ENCODE measurements around the gene B3GAT3.
"Not testable (repeated sequence)": the region's sequence is repeated elsewhere in the genome, so short reads cannot be mapped to it uniquely, and the experiment has no call there.

B3GAT3 gene

DNA sequence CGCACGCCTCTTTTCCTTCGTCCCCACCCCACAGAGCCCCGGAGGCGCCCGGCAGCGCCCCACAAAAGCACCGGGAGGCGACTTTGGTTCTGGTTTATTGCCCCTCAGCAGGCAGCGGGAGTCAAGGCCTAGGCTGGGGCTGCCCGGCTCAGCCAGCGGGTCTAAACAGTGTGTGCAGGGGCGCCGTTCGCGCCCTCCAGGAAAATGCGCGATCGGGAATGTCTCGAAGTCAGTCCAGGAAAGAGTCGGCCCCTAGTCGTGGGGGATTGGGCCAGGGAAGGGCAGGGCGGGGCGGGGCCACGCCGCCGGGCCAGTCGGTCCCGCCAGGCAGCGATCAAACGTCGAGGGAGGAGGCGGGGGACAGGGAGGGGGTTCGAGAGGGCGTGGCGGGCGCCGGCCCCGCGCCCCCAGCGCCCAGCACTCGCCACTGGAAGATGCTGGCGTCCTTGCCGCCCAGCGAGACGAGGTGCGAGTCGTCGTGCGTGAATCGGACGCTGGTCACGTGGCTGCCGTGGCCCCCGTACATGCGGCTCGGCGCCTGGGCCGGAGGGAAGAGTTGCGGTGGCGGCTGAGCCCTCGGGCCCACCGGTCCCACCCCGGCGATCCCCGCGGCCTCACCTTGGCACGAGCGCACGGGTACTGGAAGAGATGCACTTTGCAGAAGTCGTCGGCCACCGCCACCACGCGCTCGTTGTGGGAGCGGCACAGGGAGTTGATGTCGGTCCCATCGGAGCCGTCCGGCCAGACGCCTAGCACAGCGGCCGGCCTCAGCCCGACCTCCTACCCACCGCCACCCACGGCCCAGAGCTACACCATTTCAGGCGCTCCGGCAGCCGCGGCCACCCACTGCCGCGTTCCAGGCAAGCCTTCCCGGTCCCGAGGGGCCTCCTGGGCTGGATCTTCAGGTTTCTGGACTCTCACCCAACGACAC lies 19.4 kb downstream of the B3GAT3 start:
- peak; percentile 33 for DNase-seq

DNA sequence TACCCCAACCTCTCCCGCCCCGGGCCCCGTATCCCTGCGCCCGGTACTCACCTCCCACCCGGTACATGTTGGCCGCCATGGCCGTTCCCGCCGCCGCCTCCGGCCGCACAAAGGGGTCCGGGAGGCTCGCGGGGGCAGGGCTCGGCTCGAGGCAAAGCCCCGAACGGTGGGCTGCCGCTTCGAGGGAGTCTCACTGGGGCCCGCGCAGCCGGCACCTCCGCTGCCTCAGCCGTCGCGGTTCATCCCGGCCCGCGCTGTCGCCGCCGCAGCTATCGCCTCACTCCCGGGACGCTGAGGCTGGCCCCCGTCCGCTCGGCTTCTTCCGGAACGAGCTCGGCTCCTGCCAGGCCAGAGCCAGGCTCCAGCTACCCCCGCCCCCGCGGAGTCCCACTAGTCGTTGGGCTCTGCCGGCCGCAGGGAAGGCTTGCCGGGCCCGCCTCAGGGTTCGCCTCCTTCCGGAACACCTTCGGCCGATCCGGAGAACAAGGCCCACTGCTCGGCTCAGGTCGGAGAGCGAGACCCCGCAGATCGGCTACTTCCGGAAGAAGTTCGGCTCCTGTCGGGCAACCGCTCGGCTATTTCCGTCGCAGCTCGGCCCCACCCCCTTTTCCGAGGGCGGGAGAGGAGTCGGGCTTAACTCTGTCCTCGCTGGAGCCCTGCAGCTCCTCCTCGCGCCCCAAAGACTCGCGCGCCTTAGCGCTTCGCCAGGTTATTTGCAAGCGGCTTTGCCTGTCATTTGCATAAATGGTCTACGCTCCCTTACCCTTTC lies 20.2 kb downstream of the B3GAT3 start, which contains the start of gene MTA2:
MTA2 (minus strand) TSS at position 494 of the 769 bp plus-strand sequence; CDS start at position 79, 415 bp downstream.
- DNase-seq = peak; percentile 100

DNA sequence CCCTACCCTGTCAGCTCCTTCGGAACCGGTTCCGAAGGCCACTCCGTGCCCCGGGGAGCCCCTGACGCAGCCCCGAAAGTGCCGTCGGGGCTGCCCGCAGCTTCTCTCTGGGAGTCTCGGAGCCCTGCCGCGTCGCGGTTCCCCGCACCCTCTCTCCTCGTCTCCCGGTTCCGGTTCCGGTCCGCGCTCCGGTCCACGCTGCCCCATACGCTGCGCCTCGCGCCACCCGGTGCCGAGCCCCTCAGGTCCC lies 20.7 kb downstream of the B3GAT3 start:
- DNase-seq = peak; percentile 64

DNA sequence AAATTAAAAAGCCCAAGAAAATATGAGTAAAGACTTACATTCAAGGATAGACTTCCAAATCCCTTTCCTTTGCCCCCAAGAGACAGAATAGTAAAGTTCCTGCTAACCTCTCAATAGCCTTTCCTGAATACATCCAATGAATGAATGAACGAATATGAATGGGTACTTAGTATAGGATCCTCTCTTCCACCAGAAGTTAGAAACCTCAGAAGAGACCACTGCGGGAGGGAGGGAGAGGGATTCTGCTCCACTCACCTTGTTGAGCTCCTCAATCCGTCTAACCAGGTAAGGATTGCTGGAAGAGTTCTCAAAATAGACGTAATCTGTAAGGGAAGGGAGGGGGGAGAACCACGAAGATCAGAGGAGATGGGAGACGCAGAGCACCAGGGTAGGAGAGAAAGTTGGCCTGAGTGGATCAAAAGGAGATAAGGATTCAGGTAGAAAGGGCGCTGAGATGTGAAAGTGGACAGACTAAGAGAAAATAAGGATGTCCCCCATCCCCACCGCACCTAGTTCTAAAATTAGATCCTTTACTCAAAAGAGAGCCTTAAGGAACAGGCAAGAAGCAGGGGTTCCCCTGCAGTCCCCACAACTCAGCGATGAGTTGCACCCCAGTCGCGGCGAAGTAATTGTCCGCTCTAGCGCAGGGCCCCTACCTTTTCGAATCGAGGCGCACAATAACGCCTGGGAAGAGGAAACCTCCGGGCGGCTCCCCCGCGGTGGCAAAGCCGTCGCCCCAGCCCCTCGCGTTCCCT lies 21.2 kb downstream of the B3GAT3 start:
- no peak for DNase-seq

DNA sequence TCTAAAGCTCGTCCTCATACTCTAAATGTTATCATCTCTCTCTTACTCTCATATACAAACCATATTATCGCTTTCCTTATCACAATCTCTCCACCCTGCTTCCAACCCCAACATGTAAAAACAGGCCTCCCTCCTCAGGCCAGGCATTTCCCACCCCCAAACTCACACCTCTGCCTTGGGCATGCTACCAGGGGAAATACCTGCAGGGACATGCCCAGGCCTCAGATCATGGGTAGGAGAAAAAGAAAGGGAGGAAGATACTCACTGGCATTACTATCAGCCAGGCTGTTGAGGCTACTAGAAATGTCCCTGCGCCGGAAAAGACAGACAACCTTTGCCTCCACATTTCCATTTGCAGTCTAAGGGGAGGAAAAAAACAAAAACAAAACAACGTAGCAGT lies 21.9 kb downstream of the B3GAT3 start:
- no peak for DNase-seq

DNA sequence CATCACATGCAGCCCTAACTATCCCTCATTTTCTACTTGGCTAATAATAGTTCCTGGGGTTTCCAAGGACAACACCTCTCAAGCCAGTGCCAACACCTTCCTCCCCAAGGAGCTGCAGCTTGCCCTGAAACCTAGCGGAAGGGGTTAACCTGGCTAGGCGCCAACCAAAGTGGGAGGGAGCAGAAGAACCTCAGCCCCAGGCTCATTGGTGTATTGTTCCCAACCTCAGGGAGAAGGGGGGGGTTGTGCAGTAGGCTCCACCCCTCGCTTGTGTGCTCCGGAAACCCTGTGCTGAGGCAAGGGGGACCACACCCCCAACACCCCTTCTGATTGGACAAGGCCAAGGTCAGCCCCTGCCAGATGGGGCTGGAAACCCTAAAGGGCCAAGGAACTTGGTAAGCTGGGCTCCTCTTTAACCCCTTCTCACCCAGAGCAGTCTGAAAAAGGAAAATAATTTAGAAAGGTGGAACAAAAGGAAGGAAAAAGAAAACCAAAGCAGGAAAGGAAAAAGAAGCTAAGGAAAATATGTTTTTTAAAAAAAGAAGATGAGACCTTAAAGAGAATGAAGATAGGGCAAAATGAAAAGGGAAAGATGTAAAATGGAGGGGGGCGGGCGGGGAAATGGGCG lies 22.6 kb downstream of the B3GAT3 start:
- peak; percentile 96 for DNase-seq

DNA sequence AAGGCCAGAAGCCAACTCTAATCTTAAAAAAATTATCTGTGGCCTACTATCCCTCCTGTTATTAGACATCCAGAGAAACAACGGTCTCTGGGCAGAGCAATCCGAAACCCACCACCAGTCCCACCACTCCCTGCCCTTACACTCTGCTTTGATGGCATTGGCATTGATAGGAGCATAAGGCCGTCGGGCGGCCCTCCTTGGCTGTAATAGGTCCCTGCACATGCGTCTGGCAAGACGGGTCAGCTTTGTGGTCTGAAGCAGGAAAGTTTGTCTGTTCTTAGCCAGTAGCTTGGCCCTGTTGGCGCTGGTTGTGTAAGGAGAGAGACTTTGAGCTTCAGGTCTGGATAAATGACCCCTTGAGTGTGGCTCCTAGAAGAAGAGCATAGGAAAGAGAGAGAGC lies 26.7 kb downstream of the B3GAT3 start:
- DNase-seq = no peak

DNA sequence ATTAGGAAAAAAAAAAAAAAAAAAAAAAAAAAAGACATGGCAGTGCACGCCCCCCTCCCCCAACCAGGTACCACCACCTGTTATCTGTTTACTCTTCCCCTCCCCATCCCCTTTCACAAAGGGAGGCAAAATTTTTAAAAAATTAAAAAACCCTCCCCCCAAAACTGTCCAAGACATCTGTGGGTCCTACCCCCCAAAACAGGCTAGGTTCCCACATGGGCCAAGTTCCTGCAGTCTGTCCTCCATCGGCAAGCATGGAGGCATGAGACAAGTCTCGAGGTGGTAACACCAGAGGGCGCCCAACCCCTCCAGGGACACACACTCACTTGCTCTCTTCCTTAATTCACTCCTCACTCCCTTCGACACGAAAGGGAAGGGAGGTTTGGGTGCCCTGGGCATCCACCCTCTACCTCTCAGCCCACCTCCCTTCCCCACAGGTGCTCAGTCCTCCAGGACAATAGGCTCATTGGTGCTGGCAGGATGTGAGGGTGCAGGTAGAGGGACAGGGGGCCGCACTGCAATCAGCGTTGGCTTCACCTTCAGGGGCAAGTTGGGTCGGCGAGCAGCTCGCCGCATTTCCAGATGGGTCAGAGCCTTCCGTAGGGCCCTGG lies 28.2 kb downstream of the B3GAT3 start:
- peak; percentile 81 for DNase-seq

DNA sequence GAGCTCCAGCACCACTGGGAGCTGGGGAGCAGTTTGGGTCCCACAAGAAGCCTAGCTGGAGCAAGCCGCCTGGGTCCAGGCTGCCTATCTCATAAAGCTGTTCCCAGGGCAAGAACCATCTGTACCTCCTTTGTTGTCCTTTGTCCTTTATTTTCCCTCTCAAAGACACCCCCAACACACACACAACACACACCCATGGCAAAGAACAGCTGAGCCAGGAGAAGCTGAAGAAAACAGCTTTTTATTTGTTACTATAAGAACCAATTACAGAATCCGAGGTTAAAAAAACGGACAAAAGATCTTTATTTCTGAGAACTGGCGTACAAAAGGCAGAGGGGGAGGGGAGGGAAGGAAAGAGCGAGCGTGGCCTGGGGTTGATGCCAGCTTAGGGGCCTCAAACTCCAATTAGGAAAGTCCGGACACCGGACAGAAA lies 28.8 kb downstream of the B3GAT3 start:
- DNase-seq = no peak

DNA sequence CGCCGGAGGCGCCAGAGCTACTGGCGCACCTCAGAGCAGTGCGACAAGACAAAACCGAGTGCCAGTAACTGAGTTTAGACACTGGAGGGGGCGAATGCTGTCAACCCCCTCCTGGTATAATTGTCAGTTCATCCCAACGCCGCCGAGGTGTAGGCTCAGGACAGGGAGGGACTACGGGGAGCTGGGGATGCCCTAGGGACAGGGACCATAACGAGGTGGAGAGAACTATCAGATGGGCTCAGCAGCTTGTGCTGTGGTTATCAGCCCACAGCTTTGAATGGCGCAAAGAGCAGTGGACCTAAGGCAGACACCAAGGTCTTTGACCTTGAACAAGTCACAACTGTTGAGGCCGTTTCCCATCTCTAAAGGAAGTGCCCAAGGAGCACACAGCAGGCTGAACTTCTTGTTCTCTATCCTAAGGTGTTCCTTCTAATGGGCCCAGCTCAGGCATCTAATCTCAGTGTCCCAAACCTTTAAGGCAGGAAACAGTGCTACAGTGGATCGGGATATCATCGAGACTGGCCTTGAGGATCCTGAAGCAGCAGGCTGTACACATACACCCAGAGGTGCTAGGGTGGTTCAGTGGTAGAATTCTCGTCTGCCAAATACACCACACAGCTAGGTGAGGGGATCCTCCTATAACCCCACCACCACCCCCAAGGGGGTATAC lies 29.5 kb downstream of the B3GAT3 start:
- DNase-seq = no peak

DNA sequence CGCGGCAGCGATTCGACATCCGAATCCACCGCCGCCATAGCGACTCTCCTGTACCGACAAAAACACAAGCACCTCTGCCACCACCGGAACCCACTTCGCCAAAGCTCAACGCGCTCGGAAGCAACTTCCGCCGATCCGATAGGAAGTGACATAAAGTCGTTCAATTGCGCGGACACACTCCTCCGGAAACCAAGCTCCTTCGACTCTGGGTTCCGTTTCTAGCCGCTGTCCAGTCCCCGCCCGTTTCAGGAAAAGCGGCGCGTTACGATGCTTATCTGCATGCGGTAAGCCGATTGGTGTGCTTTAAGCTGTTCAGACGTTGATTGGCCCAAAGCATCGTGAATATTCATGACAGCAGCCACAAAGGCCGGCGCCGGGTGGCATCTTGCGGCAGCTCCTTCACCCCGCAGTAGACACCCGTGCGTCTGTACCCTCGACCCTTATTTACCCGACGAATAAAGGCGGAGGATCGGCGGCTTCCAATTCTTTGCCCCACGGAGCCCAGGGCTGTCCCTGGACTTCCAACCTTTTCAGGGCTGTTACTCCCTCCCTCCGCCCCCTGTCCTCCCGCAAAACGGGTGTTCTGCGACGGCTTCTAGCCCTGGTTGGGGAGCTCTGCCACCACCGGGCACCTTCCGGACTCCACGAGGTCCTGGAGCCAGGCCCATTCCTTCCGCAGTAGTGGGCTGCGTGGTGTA lies 30.2 kb downstream of the B3GAT3 start, which contains the start of gene TUT1:
TUT1 (minus strand) TSS at position 76 of the 698 bp plus-strand sequence; CDS start at position 38, 38 bp downstream.
- peak; percentile 97 for DNase-seq

DNA sequence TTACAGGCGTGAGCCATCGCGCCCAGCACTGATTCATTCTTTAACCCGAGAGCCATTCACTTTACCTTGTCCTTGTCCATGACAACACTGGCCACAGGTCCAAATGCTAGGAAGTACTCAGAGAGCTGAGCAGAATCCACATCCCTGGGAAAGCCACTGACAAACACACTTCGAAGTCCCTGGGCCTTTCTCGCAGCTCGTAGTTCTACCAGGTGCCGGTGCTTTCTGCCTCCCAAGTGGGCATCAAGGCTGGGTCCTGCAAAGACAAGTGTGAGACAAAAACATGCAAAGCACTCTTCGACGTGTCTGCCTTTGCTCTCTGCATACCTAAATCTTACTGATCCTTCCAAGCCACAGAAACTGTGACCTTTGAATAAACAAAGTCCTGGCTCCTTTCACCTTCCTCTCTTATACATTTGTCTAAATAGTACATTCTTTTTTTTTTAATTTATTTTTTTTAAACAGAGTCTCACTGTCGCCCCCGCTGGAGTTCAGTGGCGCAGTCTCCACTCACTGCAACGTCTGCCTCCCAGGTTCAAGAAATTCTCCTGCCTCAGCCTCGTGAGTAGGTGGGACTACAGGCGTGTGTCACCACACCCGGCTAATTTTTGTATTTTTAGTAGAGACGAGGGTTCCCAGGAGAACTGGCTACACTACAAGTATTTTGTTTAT lies 32.7 kb downstream of the B3GAT3 start:
- DNase-seq = peak; percentile 40

DNA sequence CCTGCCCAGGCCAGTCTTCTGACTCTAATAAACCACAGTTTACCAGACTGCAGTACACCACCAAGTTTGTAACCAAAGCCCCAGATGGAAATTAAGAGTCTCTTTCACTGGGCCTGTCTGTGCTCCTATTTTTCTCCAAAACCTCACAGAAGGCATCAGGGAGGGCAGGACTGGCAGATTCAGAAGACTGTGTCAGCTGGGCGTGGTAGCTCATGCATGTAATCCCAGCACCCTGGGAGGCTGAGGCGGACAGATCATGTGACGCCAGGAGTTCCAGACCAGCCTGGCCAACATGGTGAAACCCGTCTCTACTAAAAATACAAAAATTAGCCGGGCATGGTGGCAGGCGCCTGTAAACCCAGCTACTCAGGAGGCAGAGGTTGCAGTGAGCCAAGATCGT lies 36.4 kb downstream of the B3GAT3 start:
- not testable (repeated sequence) for DNase-seq

DNA sequence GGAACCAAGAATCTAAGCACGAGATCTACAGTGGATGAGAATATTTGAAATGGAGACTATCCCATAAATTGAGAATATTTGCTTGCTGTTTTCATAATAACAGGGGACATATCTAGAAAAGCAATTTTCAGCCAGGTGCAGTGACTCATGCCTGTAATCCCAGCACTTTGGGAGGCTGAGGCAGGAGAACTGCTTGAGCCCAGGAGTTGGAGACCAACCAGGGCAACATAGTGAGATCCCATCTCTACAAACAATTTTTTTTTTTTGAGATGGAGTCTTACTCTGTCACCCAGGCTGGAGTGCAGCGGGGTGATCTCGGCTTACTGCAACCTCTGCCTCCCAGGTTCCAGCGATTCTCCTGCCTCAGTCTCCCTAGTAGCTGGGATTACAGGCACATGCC lies 40.1 kb downstream of the B3GAT3 start:
- not testable (repeated sequence) for DNase-seq

DNA sequence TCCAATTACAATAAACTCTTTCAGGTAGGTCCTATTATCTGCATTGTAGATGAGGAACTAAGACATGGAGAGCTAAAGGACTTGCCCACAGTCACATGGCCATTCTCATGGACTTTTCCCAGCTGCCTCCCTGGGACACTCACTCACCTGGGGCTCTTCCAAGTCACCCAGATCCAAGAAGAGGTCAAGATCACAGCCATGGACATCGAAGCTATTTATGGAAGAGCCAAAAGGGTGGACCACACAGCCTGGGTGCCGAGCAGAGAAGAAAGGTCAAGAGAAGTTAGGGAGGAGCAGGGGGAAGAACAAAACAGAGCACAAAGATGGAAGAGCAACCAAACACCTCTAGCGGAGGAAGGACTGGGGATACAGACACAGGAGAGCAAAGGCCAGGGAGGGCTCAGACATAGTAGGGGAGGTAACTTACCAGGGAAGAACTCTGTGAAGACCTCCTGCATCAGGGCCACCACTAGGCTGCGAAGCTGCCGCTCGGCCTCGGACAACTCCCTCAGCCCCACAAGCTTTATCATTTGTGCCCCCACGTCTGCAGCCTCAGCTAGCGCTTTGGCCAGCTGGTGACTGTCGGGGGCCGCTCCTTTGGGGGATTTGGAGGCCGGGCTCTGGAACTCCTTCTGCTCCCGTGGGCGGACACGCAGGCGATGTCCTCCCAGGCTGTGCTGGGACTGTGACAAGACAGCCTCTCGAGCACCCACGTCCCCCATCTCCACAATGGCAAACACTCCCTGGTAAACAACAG lies 40.6 kb downstream of the B3GAT3 start:
- no peak for DNase-seq

DNA sequence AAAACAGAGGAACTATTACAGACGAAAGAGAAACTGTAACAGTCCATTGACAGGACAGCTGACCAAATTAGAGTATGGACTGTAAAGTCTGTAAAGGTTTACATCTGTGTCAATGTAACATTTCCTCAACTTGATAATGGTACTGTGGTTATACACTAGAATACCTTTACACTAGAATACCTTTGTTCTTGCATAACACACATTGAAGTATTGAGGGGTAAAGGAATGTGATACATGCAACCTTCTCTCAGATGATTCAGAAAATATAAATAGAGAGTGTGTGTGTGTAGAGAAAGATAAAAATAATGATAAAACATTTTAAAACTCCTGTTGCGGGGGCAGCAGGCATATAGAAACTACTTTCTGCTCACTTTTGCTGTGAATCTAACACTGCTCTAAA lies 42.5 kb downstream of the B3GAT3 start:
- DNase-seq = no peak

DNA sequence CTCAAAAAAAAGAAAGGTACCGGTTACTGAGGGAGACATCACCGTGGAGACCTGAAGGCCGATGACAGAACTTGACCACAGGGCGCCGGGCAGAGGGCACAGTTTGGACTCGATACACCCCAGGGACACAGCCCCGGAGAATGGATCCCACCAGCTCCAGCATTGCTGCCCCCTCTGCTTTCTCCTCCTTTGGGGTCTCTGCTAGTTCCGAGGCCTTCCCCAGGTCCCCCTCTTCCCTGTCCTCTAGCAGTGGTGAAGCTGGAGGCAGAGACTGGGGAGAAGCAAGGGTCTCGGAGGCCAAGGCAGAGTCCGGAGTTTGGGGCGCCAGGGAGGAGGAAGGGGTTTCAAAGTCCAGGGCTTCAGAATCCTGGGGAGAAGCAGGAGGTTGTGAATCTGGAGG lies 43.2 kb downstream of the B3GAT3 start:
- DNase-seq = no peak

DNA sequence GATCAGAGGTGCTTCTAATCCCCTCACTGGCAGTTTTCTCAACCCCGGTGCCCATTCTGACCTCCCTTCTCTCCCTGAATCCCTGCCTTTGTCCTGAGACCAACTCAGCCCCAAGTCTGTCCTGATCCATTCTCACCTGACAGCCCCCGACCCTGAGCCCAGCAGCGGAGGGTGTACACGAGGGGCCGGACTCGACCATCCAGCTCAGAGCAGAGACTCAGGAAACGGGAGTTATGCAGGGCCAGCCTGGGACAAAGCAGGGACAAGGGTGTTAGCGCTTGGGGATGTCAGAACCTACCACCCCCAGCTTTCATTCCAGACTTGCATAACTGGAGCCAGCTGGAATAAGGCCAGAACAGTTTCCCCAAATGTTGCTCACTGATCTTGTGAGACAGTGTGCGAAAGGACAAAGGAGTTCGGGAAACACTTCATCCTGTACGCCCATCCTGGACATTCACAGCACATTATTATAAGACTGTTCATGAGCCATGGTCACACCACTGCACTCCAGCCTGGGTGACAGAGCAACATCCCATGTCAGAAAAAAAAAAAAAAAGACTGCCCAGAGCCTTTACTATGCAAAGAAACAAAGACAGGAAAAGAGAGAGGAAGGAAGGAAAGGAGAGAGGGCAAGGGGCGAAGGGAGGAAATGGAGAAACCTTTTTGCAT lies 44.6 kb downstream of the B3GAT3 start:
- DNase-seq = no peak

DNA sequence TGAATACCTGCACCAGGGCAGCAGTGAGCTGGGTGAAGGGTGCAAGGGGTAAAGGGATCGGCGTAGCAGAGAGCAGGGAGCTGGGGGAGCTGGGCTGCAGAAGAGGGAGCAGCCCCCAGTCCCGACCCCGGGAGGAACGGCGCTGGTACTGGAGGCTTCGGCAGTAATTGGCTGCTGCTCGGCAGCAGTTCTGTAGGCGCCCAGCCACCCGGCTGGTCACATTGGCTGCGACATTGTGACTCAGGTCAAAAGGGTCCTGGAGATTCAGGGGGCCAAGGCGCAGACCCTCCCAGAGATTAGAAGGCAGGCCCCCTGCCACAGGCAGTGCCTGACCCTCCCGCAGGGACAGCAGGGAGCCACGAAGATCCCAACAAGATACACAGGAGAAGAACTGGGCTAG lies 45.9 kb downstream of the B3GAT3 start:
- no peak for DNase-seq
